Cardiac fibroblast (primary cell): ENCODE measurements around the gene CMTM6.
A peak's percentile ranks its signal among the peaks of the same experiment; 100 is the strongest.
"Not testable (repeated sequence)": the region's sequence is repeated elsewhere in the genome, so short reads cannot be mapped to it uniquely, and the experiment has no call there.

Experiments
- DNase-seq, 2 donors: peaks; one replicate each; pipeline versions ENCODE4 v3.0.0 to v3.0.0-alpha.2; 2010; ENCODE audit warnings: low read depth in 2 of 2
- H3K4me3 ChIP-seq, 2 donors: replicated peaks in 1 of 2; 1 replicate in 1 of 2; 2 replicates in 1 of 2; pipeline ENCODE4 v1.5.1; 2011; ENCODE audit warnings: low read depth in 2 of 2, low read length in 2 of 2, mild to moderate bottlenecking in 2 of 2, moderate library complexity in 1 of 2
- CTCF ChIP-seq: IDR thresholded peaks from one replicate; pipeline ENCODE4 v1.5.1; 2011; ENCODE audit warnings: low read depth, mild to moderate bottlenecking, low read length, inconsistent platforms

CMTM6 gene

GRCh38 chr3:32483772-32484171 is 18.9 kb downstream of the CMTM6 start:
- TF ChIP-seq CTCF, result no peak
- DNase-seq, result no peak
- no peak overlapping the region for H3K4me3 ChIP-seq

- no peak for DNase-seq
- TF ChIP-seq CTCF, result no peak
- no peak overlapping the region for H3K4me3 ChIP-seq
These were observed 20.0 kb downstream of the CMTM6 start for GRCh38 chr3:32482693-32483092.

- no peak for DNase-seq
- no peak overlapping the region for H3K4me3 ChIP-seq
- TF ChIP-seq CTCF, result no peak
These were observed 20.6 kb downstream of the CMTM6 start for GRCh38 chr3:32481791-32482631.

- TF ChIP-seq CTCF, result no peak
These were observed 22.0 kb downstream of the CMTM6 start for GRCh38 chr3:32480604-32481003.

GRCh38 chr3:32474201-32474600 is 28.5 kb downstream of the CMTM6 start:
- TF ChIP-seq CTCF, result no peak
- H3K4me3 ChIP-seq, result no peak overlapping the region
- no peak for DNase-seq

More at GRCh38 chr3:32480604-32481003, 22.0 kb downstream of the CMTM6 start:
- H3K4me3 ChIP-seq, result no peak overlapping the region
- DNase-seq, result peak; percentile 48 to 51

- H3K4me3 ChIP-seq, DNase-seq: not testable (repeated sequence)
These were observed 30.5 kb downstream of the CMTM6 start for GRCh38 chr3:32472151-32472550.

- no peak for DNase-seq
- no peak overlapping the region for H3K4me3 ChIP-seq
- TF ChIP-seq CTCF, result no peak
These were observed 31.4 kb downstream of the CMTM6 start for GRCh38 chr3:32471246-32471645.
